Naive thymus-derived CD4-positive, alpha-beta T cell (primary cell): ENCODE data around the gene MSH5. TPM values are rescaled to one million over a fixed set of nuclear protein-coding genes. Genes with fewer than 3 reads are reported as not detected.

Experiments
- ATAC-seq: fragments of 150-1000 bp; cut with Tn5 transposase; 2 replicates; pipeline ENCODE4 v1.10.0; 2021; ENCODE audit warnings: mild to moderate bottlenecking, moderate library complexity
- CTCF ChIA-PET: fragments of 350-600 bp; sonication (Branson Sonifier 250); formaldehyde crosslinking; loops from one replicate; lab custom pipeline; 2021; ENCODE audit warnings: antibody characterized with exemption; lab: Charles Lee
- POLR2A ChIA-PET: fragments of 350-600 bp; sonication (Branson Sonifier 250); formaldehyde crosslinking; loops from one replicate; lab custom pipeline; 2021; ENCODE audit warnings: antibody characterized with exemption, inconsistent platforms; lab: Charles Lee
- DNase-seq, 9 donors: peaks; one replicate each; pipeline versions ENCODE4 v3.0.0 to v3.0.0-alpha.2; 2020 to 2022; ENCODE audit warnings: mixed read lengths in 1 of 9
- H3K27ac ChIP-seq: one replicate; pipeline ENCODE4 v1.7.0; 2013; ENCODE audit warnings: mild to moderate bottlenecking, low read depth, low read length, moderate library complexity
- H3K27me3 ChIP-seq, 2 donors: one replicate each; pipeline ENCODE4 v1.7.0; 2013; ENCODE audit warnings: low read length in 2 of 2, mild to moderate bottlenecking in 2 of 2, moderate library complexity in 2 of 2; ENCODE audit not compliant: control insufficient read depth in 2 of 2, insufficient read depth in 2 of 2
- H3K36me3 ChIP-seq, 3 experiments: 1 replicate in 2 of 3; 2 replicates in 1 of 3; pipeline ENCODE4 v1.7.0; 2013; ENCODE audit warnings: low read length in 3 of 3, mild to moderate bottlenecking in 3 of 3, moderate library complexity in 1 of 3; ENCODE audit not compliant: insufficient read depth in 3 of 3, control insufficient read depth in 2 of 3
- H3K4me1 ChIP-seq, 2 donors: one replicate each; pipeline ENCODE4 v1.7.0; 2013; ENCODE audit warnings: low read length in 2 of 2, mild to moderate bottlenecking in 2 of 2, moderate library complexity in 1 of 2; ENCODE audit not compliant: control insufficient read depth in 2 of 2, insufficient read depth in 2 of 2
- H3K4me3 ChIP-seq: 2 replicates; pipeline ENCODE4 v1.7.0; 2013; ENCODE audit warnings: mild to moderate bottlenecking, low read length
- H3K9me3 ChIP-seq, 3 experiments: 1 replicate in 2 of 3; 2 replicates in 1 of 3; pipeline ENCODE4 v1.7.0; 2013; ENCODE audit warnings: low read length in 3 of 3; ENCODE audit not compliant: control insufficient read depth in 2 of 3
- H3K27ac Mint-ChIP-seq, 9 donors: one replicate each; pipeline ENCODE4 v1.8.0; 2020 to 2022; ENCODE audit warnings: mixed read lengths in 9 of 9, mild to moderate bottlenecking in 8 of 9, moderate library complexity in 5 of 9, inconsistent platforms in 2 of 9
- H3K27me3 Mint-ChIP-seq, 5 donors: one replicate each; pipeline ENCODE4 v1.8.0; 2021 to 2022; ENCODE audit warnings: mixed read lengths in 5 of 5, mild to moderate bottlenecking in 1 of 5
- H3K36me3 Mint-ChIP-seq, 5 donors: one replicate each; pipeline ENCODE4 v1.8.0; 2020 to 2022; ENCODE audit warnings: mixed read lengths in 5 of 5, mild to moderate bottlenecking in 3 of 5, inconsistent platforms in 1 of 5
- H3K4me1 Mint-ChIP-seq, 7 donors: one replicate each; pipeline ENCODE4 v1.8.0; 2020 to 2022; ENCODE audit warnings: mixed read lengths in 7 of 7, mild to moderate bottlenecking in 3 of 7, inconsistent platforms in 1 of 7
- H3K4me3 Mint-ChIP-seq, 10 donors: one replicate each; pipeline ENCODE4 v1.8.0; 2020 to 2022; ENCODE audit warnings: mild to moderate bottlenecking in 10 of 10, mixed read lengths in 10 of 10, moderate library complexity in 6 of 10, inconsistent platforms in 2 of 10
- H3K9me3 Mint-ChIP-seq, 11 donors: one replicate each; pipeline ENCODE4 v1.8.0; 2020 to 2022; ENCODE audit warnings: mixed read lengths in 11 of 11, mild to moderate bottlenecking in 4 of 11, inconsistent platforms in 1 of 11, moderate library complexity in 1 of 11
- intact Hi-C, 2 donors: fragments of 100-400 bp; cut with micrococcal nuclease; formaldehyde crosslinking; loops; one replicate each; pipeline ENCODE4 v1.15.1; 2023
- polyA plus RNA-seq, 2 donors: library from polyadenylated mRNA; unstranded; fragments of 300-500 nt; fragmentation: Illumina TruSeq; gene quantifications; one replicate each; pipeline ENCODE4 v1.2.3, GENCODE V29; 2021
- total RNA-seq, 6 experiments: library from RNA in 5 of 6; stranded (reverse) in 5 of 6; gene quantifications; 1 replicate in 5 of 6; 2 replicates in 1 of 6; pipeline ENCODE4 v1.2.3 and lab custom pipeline; 2021 to 2026

Gene MSH5
- total and polyA plus RNA-seq, 7 experiments from 2014 or later: 0.51 to 52.2 (median 11.0) TPM

- Histone ChIP-seq H3K36me3 (peaks cover 0 to 64% (median 4%) of the 10 kb centered on the region in 3 experiments), H3K4me3 (no peak overlapping the region), H3K27me3 (no peaks in the 10 kb centered on the region), H3K9me3 (no peaks in the 10 kb centered on the region), H3K4me1 (peaks cover 15 to 18% of the 10 kb centered on the region in 2 donors), H3K27ac (no peak overlapping the region)
- Mint-ChIP-seq H3K4me1 (peaks cover 5 to 28% (median 23%) of the 10 kb centered on the region in 7 donors), H3K27me3 (no peaks in the 10 kb centered on the region), H3K9me3 (no peaks in the 10 kb centered on the region), H3K36me3 (peaks cover 3 to 34% (median 7%) of the 10 kb centered on the region in 5 donors), H3K4me3 (no peak overlapping the region), H3K27ac (no peak overlapping the region)
- ChIA-PET CTCF (interaction anchor here (1.1 to 1.3 kb wide), 2 partner anchors 9 to 54 kb away, joined by 3 to 4 read pairs; no protein-coding TSS in a partner anchor), POLR2A (interaction anchor here (1.3 kb wide), 1 partner anchor 16 kb away, joined by 4 read pairs; no protein-coding TSS in a partner anchor)
- DNase-seq: no peak
- intact Hi-C loops: no loop called here
- no peak for ATAC-seq
These were observed 39.4 kb downstream of the MSH5 start for GRCh38 chr6:31778999-31779885.

- Histone ChIP-seq H3K27ac (no peak overlapping the region), H3K4me1 (peaks cover 15 to 18% of the 10 kb centered on the region in 2 donors), H3K27me3 (no peaks in the 10 kb centered on the region), H3K9me3 (no peaks in the 10 kb centered on the region), H3K4me3 (no peak overlapping the region), H3K36me3 (peaks cover 3 to 70% (median 6%) of the 10 kb centered on the region in 3 experiments)
- no peaks in the 10 kb centered on the region for H3K9me3 Mint-ChIP-seq
- peaks cover 5 to 28% (median 23%) of the 10 kb centered on the region in 7 donors for H3K4me1 Mint-ChIP-seq
- no peak overlapping the region for H3K27ac Mint-ChIP-seq
- intact Hi-C loops: no loop called here
- CTCF ChIA-PET: no interaction called here
- no peaks in the 10 kb centered on the region for H3K27me3 Mint-ChIP-seq
- DNase-seq (no peak), ATAC-seq (no peak)
- no peak overlapping the region for H3K4me3 Mint-ChIP-seq
- peaks cover 4 to 40% (median 12%) of the 10 kb centered on the region in 5 donors for H3K36me3 Mint-ChIP-seq
- POLR2A ChIA-PET: interaction anchor here (0.5 to 1.3 kb wide), 2 partner anchors 15 to 32 kb away, joined by 4 to 5 read pairs; no protein-coding TSS in a partner anchor
These were observed 40.1 kb downstream of the MSH5 start for GRCh38 chr6:31779908-31780307.

GRCh38 chr6:31780507-31781243, 40.9 kb downstream of the MSH5 start:
- no peak for ATAC-seq
- H3K27me3 Mint-ChIP-seq: no peaks in the 10 kb centered on the region
- no peaks in the 10 kb centered on the region for H3K9me3 Mint-ChIP-seq
- no peaks in the 10 kb centered on the region for H3K27me3 ChIP-seq
- H3K4me1 Mint-ChIP-seq: peaks cover 5 to 21% (median 18%) of the 10 kb centered on the region in 7 donors
- DNase-seq: no peak
- no peak overlapping the region for H3K4me3 ChIP-seq
- H3K36me3 ChIP-seq: peaks cover 5 to 78% (median 6%) of the 10 kb centered on the region in 3 experiments
- no peak overlapping the region for H3K4me3 Mint-ChIP-seq
- intact Hi-C loops: no loop called here
- ChIA-PET POLR2A (interaction anchor here (0.5 kb wide), 1 partner anchor 31 kb away, joined by 5 read pairs; no protein-coding TSS in a partner anchor), CTCF (no interaction called here)
- H3K27ac Mint-ChIP-seq: no peak overlapping the region
- H3K4me1 ChIP-seq: peaks cover 15 to 18% of the 10 kb centered on the region in 2 donors
- no peaks in the 10 kb centered on the region for H3K9me3 ChIP-seq
- no peak overlapping the region for H3K27ac ChIP-seq
- H3K36me3 Mint-ChIP-seq: peaks cover 4 to 40% (median 12%) of the 10 kb centered on the region in 5 donors

- Histone ChIP-seq H3K9me3 (no peaks in the 10 kb centered on the region), H3K27me3 (no peaks in the 10 kb centered on the region), H3K4me3 (no peak overlapping the region), H3K36me3 (peaks cover 5 to 78% (median 6%) of the 10 kb centered on the region in 3 experiments), H3K27ac (no peak overlapping the region), H3K4me1 (peaks cover 11 to 12% of the 10 kb centered on the region in 2 donors)
- H3K9me3 Mint-ChIP-seq: no peaks in the 10 kb centered on the region
- DNase-seq (no peak), ATAC-seq (no peak)
- H3K4me3 Mint-ChIP-seq: no peak overlapping the region
- H3K4me1 Mint-ChIP-seq: peaks cover 1 to 17% (median 15%) of the 10 kb centered on the region in 7 donors
- H3K36me3 Mint-ChIP-seq: peaks cover 4 to 40% (median 12%) of the 10 kb centered on the region in 5 donors
- CTCF ChIA-PET: no interaction called here
- H3K27me3 Mint-ChIP-seq: no peaks in the 10 kb centered on the region
- intact Hi-C loops: no loop called here
- no peak overlapping the region for H3K27ac Mint-ChIP-seq
- POLR2A ChIA-PET: interaction anchor here (0.6 kb wide), 1 partner anchor 1586 kb away, joined by 4 read pairs; no protein-coding TSS in a partner anchor
These were observed 41.7 kb downstream of the MSH5 start for GRCh38 chr6:31781244-31782125.

- Histone ChIP-seq H3K36me3 (peaks cover 5 to 78% (median 6%) of the 10 kb centered on the region in 3 experiments), H3K9me3 (no peaks in the 10 kb centered on the region), H3K4me3 (no peak overlapping the region), H3K27ac (no peak overlapping the region), H3K27me3 (no peaks in the 10 kb centered on the region), H3K4me1 (peaks cover 4% of the 10 kb centered on the region in 2 donors)
- Mint-ChIP-seq H3K9me3 (no peaks in the 10 kb centered on the region), H3K4me1 (peaks cover 0 to 9% (median 8%) of the 10 kb centered on the region in 7 donors), H3K27me3 (no peaks in the 10 kb centered on the region), H3K27ac (peak overlapping the region in 1 of 9 donors; percentile 23), H3K4me3 (no peak overlapping the region), H3K36me3 (peaks cover 4 to 40% (median 12%) of the 10 kb centered on the region in 5 donors)
- ATAC-seq (no peak), DNase-seq (no peak)
- ChIA-PET CTCF (no interaction called here), POLR2A (interaction anchor here (0.6 kb wide), 1 partner anchor 1585 kb away, joined by 4 read pairs; no protein-coding TSS in a partner anchor)
- intact Hi-C loops: no loop called here
These were observed 42.5 kb downstream of the MSH5 start for GRCh38 chr6:31782126-31782855.
